SK-N-SH (cell line): ENCODE data around the gene ARHGAP10.

Source experiments
- ELF1 ChIP-seq: IDR thresholded peaks from 2 replicates; pipeline ENCODE4 v1.4.0; 2012
- EP300 ChIP-seq, 2 experiments: IDR thresholded peaks; 2 replicates each; pipeline versions ENCODE4 v1.4.0 to v1.6.1; 2012; ENCODE audit warnings: borderline replicate concordance in 1 of 2, low read depth in 1 of 2, low read length in 1 of 2
- GABPA ChIP-seq: IDR thresholded peaks from 2 replicates; pipeline ENCODE4 v1.4.0; 2012; ENCODE audit warnings: low read depth, mild to moderate bottlenecking
- POLR2AphosphoS5 ChIP-seq: IDR thresholded peaks from 2 replicates; pipeline ENCODE4 v1.6.1; 2012; ENCODE audit warnings: low read depth, low read length
- RAD21 ChIP-seq: IDR thresholded peaks from 2 replicates; pipeline ENCODE4 v1.6.1; 2012; ENCODE audit warnings: mild to moderate bottlenecking, low read length
- SIN3A ChIP-seq: IDR thresholded peaks from 2 replicates; pipeline ENCODE4 v1.6.1; 2012; ENCODE audit warnings: low read depth, mild to moderate bottlenecking, low read length, moderate library complexity, borderline replicate concordance
- TEAD4 ChIP-seq: IDR thresholded peaks from 2 replicates; pipeline ENCODE4 v1.4.0; 2012; ENCODE audit warnings: mild to moderate bottlenecking, borderline replicate concordance; ENCODE audit not compliant: insufficient read depth
- USF2 ChIP-seq: fragments of 150-350 bp; IDR thresholded peaks from 2 replicates; pipeline ENCODE4 v1.6.1; 2017; ENCODE audit warnings: antibody characterized with exemption, low read length, low read depth, borderline replicate concordance
- ZBTB33 ChIP-seq: IDR thresholded peaks from 2 replicates; pipeline ENCODE4 v1.4.0; 2012; ENCODE audit warnings: low read depth, borderline replicate concordance
- TF ChIP-seq, protein P1 (sequence below): fragments of 200-600 bp; sonication (generic); IDR thresholded peaks from 2 replicates; pipeline ENCODE4 v1.6.1; 2017; ENCODE audit warnings: antibody characterized with exemption, mild to moderate bottlenecking, moderate library complexity

- TF ChIP-seq, protein P1, sequence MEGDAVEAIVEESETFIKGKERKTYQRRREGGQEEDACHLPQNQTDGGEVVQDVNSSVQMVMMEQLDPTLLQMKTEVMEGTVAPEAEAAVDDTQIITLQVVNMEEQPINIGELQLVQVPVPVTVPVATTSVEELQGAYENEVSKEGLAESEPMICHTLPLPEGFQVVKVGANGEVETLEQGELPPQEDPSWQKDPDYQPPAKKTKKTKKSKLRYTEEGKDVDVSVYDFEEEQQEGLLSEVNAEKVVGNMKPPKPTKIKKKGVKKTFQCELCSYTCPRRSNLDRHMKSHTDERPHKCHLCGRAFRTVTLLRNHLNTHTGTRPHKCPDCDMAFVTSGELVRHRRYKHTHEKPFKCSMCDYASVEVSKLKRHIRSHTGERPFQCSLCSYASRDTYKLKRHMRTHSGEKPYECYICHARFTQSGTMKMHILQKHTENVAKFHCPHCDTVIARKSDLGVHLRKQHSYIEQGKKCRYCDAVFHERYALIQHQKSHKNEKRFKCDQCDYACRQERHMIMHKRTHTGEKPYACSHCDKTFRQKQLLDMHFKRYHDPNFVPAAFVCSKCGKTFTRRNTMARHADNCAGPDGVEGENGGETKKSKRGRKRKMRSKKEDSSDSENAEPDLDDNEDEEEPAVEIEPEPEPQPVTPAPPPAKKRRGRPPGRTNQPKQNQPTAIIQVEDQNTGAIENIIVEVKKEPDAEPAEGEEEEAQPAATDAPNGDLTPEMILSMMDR: no peak
- TF ChIP-seq EP300 (IDR thresholded peaks at IDR 0.05; ENCODE audit: borderline replicate concordance in 1 of 2, low read depth in 1 of 2, low read length in 1 of 2): no peak
- no peak for TF ChIP-seq TEAD4
- TF ChIP-seq USF2: no peak
- no peak for TF ChIP-seq POLR2AphosphoS5
- no peak for TF ChIP-seq RAD21
- no peak for TF ChIP-seq SIN3A
- TF ChIP-seq ZBTB33: no peak
- no peak for TF ChIP-seq ELF1
- no peak for TF ChIP-seq GABPA
Observed at GRCh38 chr4:147802346-147802745, 70.5 kb downstream of the ARHGAP10 start.
